Left lung (tissue), 10 donors: ENCODE measurements around the gene RNF207. TPM values are rescaled to one million over a fixed set of nuclear protein-coding genes. Genes with fewer than 3 reads are reported as not detected.

Experiments used
- ATAC-seq: fragments of 200-7000 bp; cut with Tn5 transposase; one replicate; pipeline ENCODE4 v1.9.1; 2020; ENCODE audit warnings: moderate library complexity
- DNase-seq, 4 donors: peaks; one replicate each; pipeline ENCODE4 v3.0.0-alpha.2; 2013 to 2020
- H3K27ac ChIP-seq, 2 donors: fragments of 200-600 bp; sonication (generic) in 1 of 2; one replicate each; pipeline versions ENCODE4 v1.5.0 to v1.8.0; 2020 to 2021
- H3K27me3 ChIP-seq, 2 donors: fragments of 200-600 bp; sonication (generic) in 1 of 2; one replicate each; pipeline versions ENCODE4 v1.5.0 to v1.8.0; 2020 to 2021
- H3K36me3 ChIP-seq, 2 donors: fragments of 200-600 bp; sonication (generic) in 1 of 2; one replicate each; pipeline versions ENCODE4 v1.5.0 to v1.8.0; 2020 to 2021
- H3K4me1 ChIP-seq, 2 donors: fragments of 200-600 bp; one replicate each; pipeline ENCODE4 v1.8.0; 2021
- H3K4me3 ChIP-seq, 2 donors: fragments of 200-600 bp; sonication (generic) in 1 of 2; one replicate each; pipeline versions ENCODE4 v1.5.0 to v1.8.0; 2020 to 2021; ENCODE audit warnings: mild to moderate bottlenecking in 1 of 2
- H3K9me3 ChIP-seq, 2 donors: fragments of 200-600 bp; sonication (generic) in 1 of 2; one replicate each; pipeline versions ENCODE4 v1.5.0 to v1.8.0; 2020 to 2021
- intact Hi-C, 2 donors: fragments of 100-400 bp; cut with DNase I; formaldehyde crosslinking; loops; one replicate each; pipeline versions ENCODE4 v1.11.2 to v1.14.2; 2022
- polyA plus RNA-seq, 6 donors: library from polyadenylated mRNA; unstranded; fragments of 120-200 nt; gene quantifications; one replicate each; pipeline ENCODE4 v1.2.1, GENCODE V29; 2013; ENCODE audit not compliant: insufficient read length in 6 of 6
- total RNA-seq, 2 donors: library from RNA; stranded (reverse); fragmentation: NEBNext Ultra II Directional; extraction: Animal tissue kit (Norgen Biotek cat#: 25700); gene quantifications; one replicate each; pipeline ENCODE4 v1.2.1, GENCODE V29; 2021
- TF ChIP-seq, protein P1 (sequence below), 2 donors: fragments of 200-600 bp; sonication (generic) in 1 of 2; IDR thresholded peaks; one replicate each; pipeline versions ENCODE4 v1.5.0 to v1.8.0; 2021; ENCODE audit warnings: antibody characterized with exemption in 2 of 2
- donor health status: DM: no; HTN: yes; CAD: no.
- donor health status: DM: no; HTN: no; CAD: no.

RNF207 gene
- total and polyA plus RNA-seq, 8 donors, result 10.7 to 16.3 (median 13.1) TPM

DNA sequence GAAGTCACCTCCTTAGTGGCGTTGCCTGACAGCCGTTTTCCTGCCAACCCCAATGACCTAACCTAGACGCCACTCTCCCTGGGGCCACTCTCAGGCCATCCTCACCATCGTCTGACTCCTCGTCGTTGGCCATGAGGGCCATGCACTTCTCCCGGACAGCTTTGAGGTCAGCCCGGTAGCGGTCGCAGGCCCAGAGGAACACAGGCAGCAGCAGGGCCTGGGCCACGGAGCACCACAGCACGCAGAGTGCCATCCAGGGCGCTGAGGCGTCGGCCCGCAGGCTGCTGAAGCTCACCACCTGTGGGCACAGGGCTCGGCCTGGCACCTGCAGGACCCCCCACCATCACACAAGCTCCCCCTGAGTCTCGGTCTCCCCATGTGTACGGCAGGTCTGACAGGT lies 45.3 kb downstream of the RNF207 start:
- Histone ChIP-seq H3K4me1 (peaks cover 6 to 20% of the 10 kb centered on the region in 2 donors), H3K36me3 (no peaks in the 10 kb centered on the region), H3K27ac (no peak overlapping the region), H3K27me3 (peaks cover 30 to 75% of the 10 kb centered on the region in 2 donors), H3K9me3 (no peaks in the 10 kb centered on the region), H3K4me3 (no peak overlapping the region)
- intact Hi-C loops, result loop anchor here in 1 of 2 donors (10.0 kb wide), 1 partner anchor 164 kb away; the partner anchor contains the start of gene HES2
- ATAC-seq (no peak), DNase-seq (no peak)
- TF ChIP-seq, protein P1, sequence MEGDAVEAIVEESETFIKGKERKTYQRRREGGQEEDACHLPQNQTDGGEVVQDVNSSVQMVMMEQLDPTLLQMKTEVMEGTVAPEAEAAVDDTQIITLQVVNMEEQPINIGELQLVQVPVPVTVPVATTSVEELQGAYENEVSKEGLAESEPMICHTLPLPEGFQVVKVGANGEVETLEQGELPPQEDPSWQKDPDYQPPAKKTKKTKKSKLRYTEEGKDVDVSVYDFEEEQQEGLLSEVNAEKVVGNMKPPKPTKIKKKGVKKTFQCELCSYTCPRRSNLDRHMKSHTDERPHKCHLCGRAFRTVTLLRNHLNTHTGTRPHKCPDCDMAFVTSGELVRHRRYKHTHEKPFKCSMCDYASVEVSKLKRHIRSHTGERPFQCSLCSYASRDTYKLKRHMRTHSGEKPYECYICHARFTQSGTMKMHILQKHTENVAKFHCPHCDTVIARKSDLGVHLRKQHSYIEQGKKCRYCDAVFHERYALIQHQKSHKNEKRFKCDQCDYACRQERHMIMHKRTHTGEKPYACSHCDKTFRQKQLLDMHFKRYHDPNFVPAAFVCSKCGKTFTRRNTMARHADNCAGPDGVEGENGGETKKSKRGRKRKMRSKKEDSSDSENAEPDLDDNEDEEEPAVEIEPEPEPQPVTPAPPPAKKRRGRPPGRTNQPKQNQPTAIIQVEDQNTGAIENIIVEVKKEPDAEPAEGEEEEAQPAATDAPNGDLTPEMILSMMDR (IDR thresholded peaks at IDR 0.05), result no peak

DNA sequence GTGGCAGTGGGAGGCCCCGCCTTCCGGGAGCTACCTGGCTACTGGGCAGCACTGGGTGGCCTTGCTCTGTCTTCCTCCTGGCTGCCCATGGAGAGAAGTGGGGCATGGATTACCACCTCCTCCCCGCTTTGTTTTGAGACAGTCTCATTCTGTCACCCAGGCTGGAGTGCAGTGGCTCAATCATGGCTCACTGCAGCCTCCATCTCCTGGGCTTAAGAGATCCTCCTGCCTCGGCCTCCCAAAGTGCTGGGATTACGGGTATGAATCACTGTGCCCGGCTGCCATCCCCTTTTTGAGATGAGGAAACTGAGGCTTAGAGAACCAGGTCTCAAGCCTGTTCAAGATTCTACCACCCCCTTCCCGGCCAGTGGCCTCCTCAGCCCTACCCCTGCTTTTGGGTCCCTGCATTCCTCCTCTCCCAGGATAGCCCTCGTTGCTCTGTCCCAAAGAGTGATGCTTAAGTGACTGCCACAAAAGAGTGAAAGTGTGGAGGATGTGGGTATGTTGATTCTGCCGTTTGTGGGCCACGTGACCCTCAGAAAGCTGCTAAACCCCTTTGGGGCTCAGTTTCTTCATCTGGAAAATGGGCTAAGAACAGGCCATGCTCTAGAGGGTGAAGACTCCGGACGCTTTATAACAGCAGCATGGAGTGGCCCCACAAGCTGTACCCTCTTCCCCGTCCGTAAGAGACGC lies 45.9 kb downstream of the RNF207 start:
- no peak for ATAC-seq
- Histone ChIP-seq H3K9me3 (no peaks in the 10 kb centered on the region), H3K4me3 (no peak overlapping the region), H3K27ac (no peak overlapping the region), H3K27me3 (peaks cover 26 to 74% of the 10 kb centered on the region in 2 donors), H3K36me3 (no peaks in the 10 kb centered on the region), H3K4me1 (peaks cover 1 to 14% of the 10 kb centered on the region in 2 donors)
- no peak for DNase-seq
- intact Hi-C loops, result loop anchor here in 1 of 2 donors (10.0 kb wide), 1 partner anchor 163 kb away; the partner anchor contains the start of gene HES2
- TF ChIP-seq, protein P1 (IDR thresholded peaks at IDR 0.05), result no peak

DNA sequence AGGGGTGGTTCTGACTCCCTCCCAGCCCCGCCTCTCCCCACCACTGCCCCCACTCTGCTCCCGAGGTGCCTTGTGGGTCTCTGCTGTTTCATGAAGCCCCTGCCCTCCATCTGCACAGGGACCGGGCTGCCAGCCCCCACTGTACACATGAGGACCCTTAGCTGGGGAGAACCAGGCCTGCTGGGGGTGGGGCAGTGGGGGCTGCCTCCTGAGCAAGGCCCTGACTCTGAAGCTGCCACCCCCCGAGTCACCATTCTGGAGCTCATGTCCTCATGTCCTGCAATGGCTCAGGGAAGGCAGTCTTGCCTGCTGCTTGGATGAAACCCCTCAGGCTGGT lies 46.4 kb downstream of the RNF207 start:
- Histone ChIP-seq H3K27me3 (peaks cover 24 to 73% of the 10 kb centered on the region in 2 donors), H3K36me3 (no peaks in the 10 kb centered on the region), H3K4me1 (peaks cover 0 to 11% of the 10 kb centered on the region in 2 donors), H3K4me3 (no peak overlapping the region), H3K27ac (no peak overlapping the region), H3K9me3 (no peaks in the 10 kb centered on the region)
- TF ChIP-seq, protein P1 (IDR thresholded peaks at IDR 0.05), result no peak
- intact Hi-C loops, result loop anchor here in 1 of 2 donors (10.0 kb wide), 1 partner anchor 162 kb away; the partner anchor contains the start of gene HES2
- ATAC-seq (no peak), DNase-seq (no peak)

DNA sequence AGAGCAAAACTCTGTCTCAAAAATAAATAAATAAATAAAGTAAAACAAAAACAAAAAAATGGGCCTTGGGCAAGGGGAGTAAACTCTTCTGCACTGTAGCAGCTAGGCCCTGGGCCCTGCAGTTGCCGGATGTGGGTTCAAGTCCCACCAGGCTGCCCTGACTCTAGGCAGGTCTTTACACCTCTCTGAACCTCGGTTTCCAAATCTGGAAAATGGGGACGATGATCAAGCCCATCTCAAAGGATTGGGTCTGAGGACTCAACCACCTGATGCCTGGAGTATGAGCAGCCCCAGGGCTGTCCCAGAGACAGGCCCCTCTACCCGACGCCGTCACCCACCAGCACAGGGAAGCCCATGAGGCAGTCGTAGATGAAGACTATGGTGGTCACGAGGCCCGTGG lies 47.5 kb downstream of the RNF207 start:
- TF ChIP-seq, protein P1 (IDR thresholded peaks at IDR 0.05), result no peak
- ATAC-seq, result no peak
- no peaks in the 10 kb centered on the region for H3K9me3 ChIP-seq
- H3K36me3 ChIP-seq, result no peaks in the 10 kb centered on the region
- H3K4me3 ChIP-seq, result no peak overlapping the region
- peaks cover 0 to 11% of the 10 kb centered on the region in 2 donors for H3K4me1 ChIP-seq
- intact Hi-C loops, result loop anchor here in 1 of 2 donors (10.0 kb wide), 1 partner anchor 161 kb away; the partner anchor contains the start of gene HES2
- H3K27me3 ChIP-seq, result peaks cover 15 to 73% of the 10 kb centered on the region in 2 donors
- DNase-seq, result no peak
- H3K27ac ChIP-seq, result no peak overlapping the region

DNA sequence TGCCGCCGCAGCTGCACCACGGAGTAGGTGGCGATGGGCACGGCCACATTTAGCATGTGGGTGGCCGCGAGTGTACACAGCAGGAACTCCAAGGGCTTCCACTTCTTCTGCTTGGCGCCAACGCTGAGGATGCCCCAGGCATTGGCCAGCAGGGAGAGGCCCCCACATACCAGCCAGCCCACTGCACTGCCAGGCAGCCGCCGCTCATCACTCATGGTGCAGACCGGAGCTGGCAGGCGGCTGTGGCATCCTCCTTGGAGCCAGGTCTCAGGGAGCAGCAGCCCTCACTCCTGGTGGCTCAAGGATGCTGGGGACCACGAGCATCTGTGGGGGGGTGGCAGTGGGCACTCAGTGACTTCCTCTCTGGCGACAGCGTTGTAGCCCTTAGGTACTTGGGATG lies 48.8 kb downstream of the RNF207 start:
- intact Hi-C loops, result loop anchor here in 1 of 2 donors (10.0 kb wide), 1 partner anchor 160 kb away; the partner anchor contains the start of gene HES2
- Histone ChIP-seq H3K27ac (no peak overlapping the region), H3K9me3 (no peaks in the 10 kb centered on the region), H3K36me3 (no peaks in the 10 kb centered on the region), H3K27me3 (peaks cover 6 to 73% of the 10 kb centered on the region in 2 donors), H3K4me3 (no peak overlapping the region), H3K4me1 (peaks cover 0 to 13% of the 10 kb centered on the region in 2 donors)
- peak in 1 of 4 donors; percentile 65 for DNase-seq
- TF ChIP-seq, protein P1 (IDR thresholded peaks at IDR 0.05), result no peak
- ATAC-seq, result no peak
